ENCODE measurements around the gene TMEM45A. TPM values are rescaled to one million over a fixed set of nuclear protein-coding genes. Genes with fewer than 3 reads are reported as not detected.

TMEM45A gene
- polyA plus RNA-seq, 1 donor from 2014 or later, result 2.4 TPM

DNA sequence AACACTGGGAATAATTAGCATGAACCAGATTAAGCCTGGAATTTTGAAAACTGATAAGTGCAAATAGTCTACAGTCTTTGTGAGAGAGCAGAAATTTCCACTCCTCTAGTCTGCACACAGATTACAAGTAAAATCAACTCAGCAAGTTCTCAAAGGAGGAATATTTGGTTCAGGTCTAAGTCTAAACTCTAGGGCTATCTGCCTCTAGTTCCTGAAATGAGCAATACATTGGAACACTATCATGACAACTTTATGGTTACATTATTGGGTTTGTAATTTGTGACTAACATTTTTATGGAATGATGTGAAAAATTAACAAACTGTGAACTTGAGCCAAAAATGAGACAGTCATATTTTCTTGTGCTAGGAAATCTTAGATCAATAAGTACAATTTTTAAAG is 86.2 kb downstream of the TMEM45A start:
- H3K9ac ChIP-seq (ENCODE audit: low read length), result no peak overlapping the region
- H3K36me3 ChIP-seq (ENCODE audit: insufficient read depth, low read length), result no peaks in the 10 kb centered on the region
- no peaks in the 10 kb centered on the region for H3K9me2 ChIP-seq (ENCODE audit: insufficient read depth, low read length)
- no peak overlapping the region for H3K4me2 ChIP-seq (ENCODE audit: low read length)
- no peak overlapping the region for H3K4me3 ChIP-seq (ENCODE audit: low read length)
- H2AFZ ChIP-seq (ENCODE audit: low read depth, low read length), result no peak overlapping the region
- no peaks in the 10 kb centered on the region for H4K20me1 ChIP-seq (ENCODE audit: insufficient read depth)
- no peaks in the 10 kb centered on the region for H3K9me3 ChIP-seq (ENCODE audit: low read length)
- TF ChIP-seq POLR2AphosphoS5 (IDR thresholded peaks at IDR 0.05) (no peak), TAF1 (IDR thresholded peaks at IDR 0.05; ENCODE audit: low read depth) (no peak), RAD21 (conservative IDR thresholded peaks at IDR 0.05) (no peak), EZH2 (IDR thresholded peaks at IDR 0.05; ENCODE audit: borderline replicate concordance, insufficient read depth, low read length, poor library complexity, severe bottlenecking) (no peak), MXI1 (conservative IDR thresholded peaks at IDR 0.05; ENCODE audit: poor library complexity, severe bottlenecking) (no peak), SMC3 (conservative IDR thresholded peaks at IDR 0.05; ENCODE audit: poor library complexity) (no peak)
- TF ChIP-seq, protein P1, sequence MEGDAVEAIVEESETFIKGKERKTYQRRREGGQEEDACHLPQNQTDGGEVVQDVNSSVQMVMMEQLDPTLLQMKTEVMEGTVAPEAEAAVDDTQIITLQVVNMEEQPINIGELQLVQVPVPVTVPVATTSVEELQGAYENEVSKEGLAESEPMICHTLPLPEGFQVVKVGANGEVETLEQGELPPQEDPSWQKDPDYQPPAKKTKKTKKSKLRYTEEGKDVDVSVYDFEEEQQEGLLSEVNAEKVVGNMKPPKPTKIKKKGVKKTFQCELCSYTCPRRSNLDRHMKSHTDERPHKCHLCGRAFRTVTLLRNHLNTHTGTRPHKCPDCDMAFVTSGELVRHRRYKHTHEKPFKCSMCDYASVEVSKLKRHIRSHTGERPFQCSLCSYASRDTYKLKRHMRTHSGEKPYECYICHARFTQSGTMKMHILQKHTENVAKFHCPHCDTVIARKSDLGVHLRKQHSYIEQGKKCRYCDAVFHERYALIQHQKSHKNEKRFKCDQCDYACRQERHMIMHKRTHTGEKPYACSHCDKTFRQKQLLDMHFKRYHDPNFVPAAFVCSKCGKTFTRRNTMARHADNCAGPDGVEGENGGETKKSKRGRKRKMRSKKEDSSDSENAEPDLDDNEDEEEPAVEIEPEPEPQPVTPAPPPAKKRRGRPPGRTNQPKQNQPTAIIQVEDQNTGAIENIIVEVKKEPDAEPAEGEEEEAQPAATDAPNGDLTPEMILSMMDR (IDR thresholded peaks at IDR 0.05; ENCODE audit: poor library complexity, severe bottlenecking), result no peak
- TF ChIP-seq, protein P2, sequence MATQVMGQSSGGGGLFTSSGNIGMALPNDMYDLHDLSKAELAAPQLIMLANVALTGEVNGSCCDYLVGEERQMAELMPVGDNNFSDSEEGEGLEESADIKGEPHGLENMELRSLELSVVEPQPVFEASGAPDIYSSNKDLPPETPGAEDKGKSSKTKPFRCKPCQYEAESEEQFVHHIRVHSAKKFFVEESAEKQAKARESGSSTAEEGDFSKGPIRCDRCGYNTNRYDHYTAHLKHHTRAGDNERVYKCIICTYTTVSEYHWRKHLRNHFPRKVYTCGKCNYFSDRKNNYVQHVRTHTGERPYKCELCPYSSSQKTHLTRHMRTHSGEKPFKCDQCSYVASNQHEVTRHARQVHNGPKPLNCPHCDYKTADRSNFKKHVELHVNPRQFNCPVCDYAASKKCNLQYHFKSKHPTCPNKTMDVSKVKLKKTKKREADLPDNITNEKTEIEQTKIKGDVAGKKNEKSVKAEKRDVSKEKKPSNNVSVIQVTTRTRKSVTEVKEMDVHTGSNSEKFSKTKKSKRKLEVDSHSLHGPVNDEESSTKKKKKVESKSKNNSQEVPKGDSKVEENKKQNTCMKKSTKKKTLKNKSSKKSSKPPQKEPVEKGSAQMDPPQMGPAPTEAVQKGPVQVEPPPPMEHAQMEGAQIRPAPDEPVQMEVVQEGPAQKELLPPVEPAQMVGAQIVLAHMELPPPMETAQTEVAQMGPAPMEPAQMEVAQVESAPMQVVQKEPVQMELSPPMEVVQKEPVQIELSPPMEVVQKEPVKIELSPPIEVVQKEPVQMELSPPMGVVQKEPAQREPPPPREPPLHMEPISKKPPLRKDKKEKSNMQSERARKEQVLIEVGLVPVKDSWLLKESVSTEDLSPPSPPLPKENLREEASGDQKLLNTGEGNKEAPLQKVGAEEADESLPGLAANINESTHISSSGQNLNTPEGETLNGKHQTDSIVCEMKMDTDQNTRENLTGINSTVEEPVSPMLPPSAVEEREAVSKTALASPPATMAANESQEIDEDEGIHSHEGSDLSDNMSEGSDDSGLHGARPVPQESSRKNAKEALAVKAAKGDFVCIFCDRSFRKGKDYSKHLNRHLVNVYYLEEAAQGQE (IDR thresholded peaks at IDR 0.05; ENCODE audit: borderline replicate concordance), result no peak
- H3K27me3 ChIP-seq (ENCODE audit: insufficient read depth, low read depth, low read length), result no peaks in the 10 kb centered on the region
- H3F3A ChIP-seq (ENCODE audit: insufficient read depth, low read length, poor library complexity, severe bottlenecking), result no peaks in the 10 kb centered on the region
- no peak overlapping the region for H3K27ac ChIP-seq (ENCODE audit: low read length)
- H3K79me2 ChIP-seq (replicated peaks; ENCODE audit: insufficient read depth, low read length), result no peaks in the 10 kb centered on the region

DNA sequence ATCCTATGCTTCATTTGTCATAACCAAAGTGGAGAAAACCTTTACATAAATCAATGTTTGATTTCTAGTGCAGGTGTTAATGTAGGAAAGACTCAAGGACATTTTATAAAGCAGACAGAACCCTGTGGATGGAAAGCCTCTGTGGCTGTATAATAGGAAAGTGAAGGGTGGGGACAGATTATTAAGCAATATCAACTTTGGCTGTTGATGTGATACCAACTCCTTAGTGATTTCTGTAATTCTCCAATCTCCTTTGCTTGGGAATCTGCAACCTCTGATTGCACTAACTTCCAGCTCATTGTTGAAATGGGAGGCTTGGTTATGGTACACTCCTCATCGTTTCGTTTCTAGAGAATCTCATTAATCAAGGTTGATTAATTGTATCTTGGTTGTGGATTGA is 87.7 kb downstream of the TMEM45A start:
- Histone ChIP-seq H2AFZ (ENCODE audit: low read depth, low read length) (no peak overlapping the region), H3K4me3 (ENCODE audit: low read length) (no peak overlapping the region), H3K4me2 (ENCODE audit: low read length) (no peak overlapping the region), H3K36me3 (ENCODE audit: insufficient read depth, low read length) (no peaks in the 10 kb centered on the region), H3K27ac (ENCODE audit: low read length) (no peak overlapping the region), H3K9me3 (ENCODE audit: low read length) (no peaks in the 10 kb centered on the region), H3F3A (ENCODE audit: insufficient read depth, low read length, poor library complexity, severe bottlenecking) (no peaks in the 10 kb centered on the region), H3K9me2 (ENCODE audit: insufficient read depth, low read length) (no peaks in the 10 kb centered on the region), H3K79me2 (replicated peaks; ENCODE audit: insufficient read depth, low read length) (no peaks in the 10 kb centered on the region), H3K9ac (ENCODE audit: low read length) (no peak overlapping the region), H4K20me1 (ENCODE audit: insufficient read depth) (no peaks in the 10 kb centered on the region), H3K27me3 (ENCODE audit: insufficient read depth, low read depth, low read length) (no peaks in the 10 kb centered on the region)
- TF ChIP-seq EZH2 (IDR thresholded peaks at IDR 0.05; ENCODE audit: borderline replicate concordance, insufficient read depth, low read length, poor library complexity, severe bottlenecking), result no peak
- TF ChIP-seq, protein P2 (IDR thresholded peaks at IDR 0.05; ENCODE audit: borderline replicate concordance), result no peak
- TF ChIP-seq TAF1 (IDR thresholded peaks at IDR 0.05; ENCODE audit: low read depth), result no peak
- TF ChIP-seq, protein P1 (IDR thresholded peaks at IDR 0.05; ENCODE audit: poor library complexity, severe bottlenecking), result no peak
- TF ChIP-seq POLR2AphosphoS5 (IDR thresholded peaks at IDR 0.05), result no peak
- no peak for TF ChIP-seq SMC3 (conservative IDR thresholded peaks at IDR 0.05; ENCODE audit: poor library complexity)
- TF ChIP-seq EP300 (conservative IDR thresholded peaks at IDR 0.05; ENCODE audit: poor library complexity, severe bottlenecking), result no peak
- no peak for TF ChIP-seq MXI1 (conservative IDR thresholded peaks at IDR 0.05; ENCODE audit: poor library complexity, severe bottlenecking)
- TF ChIP-seq RAD21 (conservative IDR thresholded peaks at IDR 0.05), result no peak

Data from neural cell (in vitro differentiated cells).